HCT116 (cell line): ENCODE results near the gene GABBR2. TPM values are rescaled to one million over a fixed set of nuclear protein-coding genes. Genes with fewer than 3 reads are reported as not detected.

Experiments
- ATAC-seq: fragments of 200-7000 bp; cut with Tn5 transposase; 2 replicates; pipeline ENCODE4 v1.9.1; 2020; ENCODE audit warnings: mild to moderate bottlenecking, moderate library complexity
- BruUV-seq: library from RNA; stranded (reverse); fragments of 400-500 nt; replicated peaks from 2 replicates; lab custom pipeline; 2021; lab: Mats Ljungman, UMichigan
- CTCF ChIA-PET: fragments of 300-600 bp; sonication (Branson Sonifier 250); formaldehyde crosslinking; loops from one replicate; lab custom pipeline; 2021; ENCODE audit warnings: antibody characterized with exemption; lab: Charles Lee
- POLR2A ChIA-PET: fragments of 300-600, 350-600 bp; sonication (Branson Sonifier 250); formaldehyde crosslinking; loops from one replicate; lab custom pipeline; 2021; ENCODE audit warnings: antibody characterized with exemption; lab: Charles Lee
- RAD21 ChIA-PET, 2 experiments: fragments of 300-600 bp; sonication (Branson Sonifier 250); formaldehyde crosslinking; loops; one replicate each; lab custom pipeline; 2023; ENCODE audit warnings: low total read pairs in 2 of 2; ENCODE audit not compliant: uncharacterized antibody in 2 of 2, unreplicated experiment in 2 of 2, low non-redundant PET in 1 of 2; lab: Charles Lee
- DNase-seq: peaks from one replicate; pipeline ENCODE4 v3.0.0-alpha.2; 2010; ENCODE audit warnings: low read depth, low spot score
- H2AFZ ChIP-seq: fragments of 200-600 bp; shearing (Covaris generic), sonication (generic); 2 replicates; pipeline ENCODE4 v1.6.1; 2017; ENCODE audit warnings: low read depth, mixed run types, mixed read lengths, antibody characterized with exemption, low read length; ENCODE audit not compliant: poor library complexity, severe bottlenecking
- H3K27ac ChIP-seq: 2 replicates; pipeline ENCODE4 v1.5.1; 2012; ENCODE audit warnings: low read depth, low read length
- H3K27me3 ChIP-seq: fragments of 200-600 bp; sonication (generic); 2 replicates; pipeline ENCODE4 v1.6.1; 2016; ENCODE audit warnings: mixed run types, low read length, mixed read lengths; ENCODE audit not compliant: insufficient read depth
- H3K36me3 ChIP-seq, 2 experiments: fragments of 200-500 bp in 1 of 2; fragments of 200-600 bp in 1 of 2; sonication (Bioruptor generic) in 1 of 2; sonication (generic) in 1 of 2; 2 replicates each; pipeline versions ENCODE4 v1.5.1 to v1.6.1; 2014 to 2016; ENCODE audit warnings: low read length in 2 of 2, inconsistent platforms in 1 of 2, mixed read lengths in 1 of 2, mixed run types in 1 of 2; ENCODE audit not compliant: insufficient read depth in 2 of 2, control insufficient read depth in 1 of 2
- H3K4me1 ChIP-seq, 2 experiments: fragments of 200-600 bp in 1 of 2; sonication (generic) in 1 of 2; 2 replicates each; pipeline versions ENCODE4 v1.5.1 to v1.6.1; 2012 to 2017; ENCODE audit warnings: low read length in 2 of 2, inconsistent platforms in 1 of 2, mild to moderate bottlenecking in 1 of 2, mixed read lengths in 1 of 2, mixed run types in 1 of 2, moderate library complexity in 1 of 2; ENCODE audit not compliant: insufficient read depth in 2 of 2, control insufficient read depth in 1 of 2
- H3K4me2 ChIP-seq: fragments of 200-600 bp; sonication (generic); 2 replicates; pipeline ENCODE4 v1.6.1; 2017; ENCODE audit warnings: mixed run types, low read length, mixed read lengths
- H3K4me3 ChIP-seq, 2 experiments: fragments of 200-600 bp in 1 of 2; sonication (generic) in 1 of 2; replicated peaks in 1 of 2; 2 replicates each; pipeline ENCODE4 v1.5.1; 2011 to 2016; ENCODE audit warnings: low read length in 2 of 2, control low read depth in 1 of 2, low read depth in 1 of 2, mild to moderate bottlenecking in 1 of 2, mixed read lengths in 1 of 2, mixed run types in 1 of 2
- H3K79me2 ChIP-seq: fragments of 200-600 bp; sonication (generic); 2 replicates; pipeline ENCODE4 v1.6.1; 2017; ENCODE audit warnings: mild to moderate bottlenecking, mixed run types, low read length, moderate library complexity, mixed read lengths; ENCODE audit not compliant: insufficient read depth
- H3K9ac ChIP-seq: fragments of 200-600 bp; sonication (generic); 2 replicates; pipeline ENCODE4 v1.6.1; 2016; ENCODE audit warnings: low read length, mixed read lengths
- H3K9me2 ChIP-seq: fragments of 200-600 bp; sonication (generic), shearing (Covaris generic); 2 replicates; pipeline ENCODE4 v1.6.1; 2017; ENCODE audit warnings: mixed run types, mild to moderate bottlenecking, moderate library complexity; ENCODE audit not compliant: insufficient read depth
- H3K9me3 ChIP-seq, 2 experiments: fragments of 200-500 bp in 1 of 2; fragments of 200-600 bp in 1 of 2; sonication (Bioruptor generic) in 1 of 2; sonication (generic) in 1 of 2; 2 replicates each; pipeline ENCODE4 v1.6.1; 2014 to 2017; ENCODE audit warnings: low read length in 2 of 2, mixed read lengths in 2 of 2, inconsistent platforms in 1 of 2, low read depth in 1 of 2, mild to moderate bottlenecking in 1 of 2, mixed run types in 1 of 2, moderate library complexity in 1 of 2; ENCODE audit not compliant: control insufficient read depth in 1 of 2, insufficient read depth in 1 of 2
- H4K20me1 ChIP-seq: fragments of 200-600 bp; sonication (generic), shearing (Covaris generic); 2 replicates; pipeline ENCODE4 v1.6.1; 2017; ENCODE audit warnings: mixed run types, mild to moderate bottlenecking, moderate library complexity; ENCODE audit not compliant: insufficient read depth
- CBX3 ChIP-seq: IDR thresholded peaks from 2 replicates; pipeline ENCODE4 v1.6.1; 2012; ENCODE audit warnings: low read depth
- CEBPB ChIP-seq: IDR thresholded peaks from 2 replicates; pipeline ENCODE4 v1.6.1; 2012; ENCODE audit warnings: low read depth
- EGR1 ChIP-seq: IDR thresholded peaks from 2 replicates; pipeline ENCODE4 v1.6.1; 2012; ENCODE audit warnings: low read depth
- ELF1 ChIP-seq: IDR thresholded peaks from 2 replicates; pipeline ENCODE4 v1.6.1; 2012; ENCODE audit warnings: low read depth, borderline replicate concordance
- EZH2 ChIP-seq: fragments of 200-600 bp; sonication (generic); IDR thresholded peaks from 2 replicates; pipeline ENCODE4 v1.6.1; 2017; ENCODE audit warnings: antibody characterized with exemption, mixed run types
- EZH2phosphoT487 ChIP-seq: fragments of 200-600 bp; IDR thresholded peaks from 2 replicates; pipeline ENCODE4 v1.6.1; 2018; ENCODE audit warnings: antibody characterized with exemption, borderline replicate concordance
- FOSL1 ChIP-seq: IDR thresholded peaks from 2 replicates; pipeline ENCODE4 v1.6.1; 2012; ENCODE audit warnings: low read depth
- JUND ChIP-seq: IDR thresholded peaks from 2 replicates; pipeline ENCODE4 v1.6.1; 2012
- POLR2AphosphoS5 ChIP-seq: IDR thresholded peaks from 2 replicates; pipeline ENCODE4 v1.6.1; 2011; ENCODE audit warnings: mild to moderate bottlenecking, low read depth, low read length, moderate library complexity
- RAD21 ChIP-seq: IDR thresholded peaks from 2 replicates; pipeline ENCODE4 v1.6.1; 2012; ENCODE audit warnings: low read depth, mild to moderate bottlenecking
- SP1 ChIP-seq: IDR thresholded peaks from 2 replicates; pipeline ENCODE4 v1.6.1; 2012; ENCODE audit warnings: low read depth
- SRF ChIP-seq: IDR thresholded peaks from 2 replicates; pipeline ENCODE4 v1.6.1; 2012; ENCODE audit warnings: low read depth
- TCF7L2 ChIP-seq: IDR thresholded peaks from 2 replicates; pipeline ENCODE4 v1.7.0; 2011; ENCODE audit warnings: borderline replicate concordance, inconsistent platforms; ENCODE audit not compliant: insufficient read depth, insufficient read length; ENCODE audit errors: extremely low read depth
- YY1 ChIP-seq: IDR thresholded peaks from 2 replicates; pipeline ENCODE4 v1.6.1; 2011; ENCODE audit warnings: low read length, low read depth, moderate library complexity, mild to moderate bottlenecking; ENCODE audit not compliant: insufficient replicate concordance; ENCODE audit errors: extremely low read depth
- ZNF274 ChIP-seq: fragments of 200-500 bp; sonication (Bioruptor generic); IDR thresholded peaks from 2 replicates; pipeline ENCODE4 v1.6.1; 2014; ENCODE audit warnings: mild to moderate bottlenecking, low read depth, low read length, inconsistent platforms
- intact Hi-C: fragments of 100-400 bp; cut with micrococcal nuclease; formaldehyde crosslinking; loops from 2 replicates; pipeline ENCODE4 v1.10.0; 2022
- total RNA-seq: library from RNA; stranded (reverse); gene quantifications from one replicate; pipeline ENCODE4 v1.2.1, GENCODE V29; 2021; ENCODE audit not compliant: unreplicated experiment
- TF ChIP-seq, protein P1 (sequence below): IDR thresholded peaks from 2 replicates; pipeline ENCODE4 v1.6.1; 2012
- TF ChIP-seq, protein P2 (sequence below): IDR thresholded peaks from 2 replicates; pipeline ENCODE4 v1.6.1; 2011; ENCODE audit warnings: mild to moderate bottlenecking, low read length, moderate library complexity; ENCODE audit not compliant: insufficient replicate concordance; ENCODE audit errors: extremely low read depth
- TF ChIP-seq, protein P3 (sequence below), 3 experiments: fragments of 200-600 bp in 1 of 3; sonication (generic) in 1 of 3; IDR thresholded peaks in 2 of 3; conservative IDR thresholded peaks in 1 of 3; 2 replicates each; pipeline ENCODE4 v1.5.1; 2012 to 2017; ENCODE audit warnings: low read depth in 2 of 3, low read length in 2 of 3, antibody characterized with exemption in 1 of 3, borderline replicate concordance in 1 of 3, control low read depth in 1 of 3, mild to moderate bottlenecking in 1 of 3, mixed read lengths in 1 of 3, mixed run types in 1 of 3, moderate library complexity in 1 of 3; ENCODE audit not compliant: insufficient read depth in 1 of 3

GABBR2 gene
- total RNA-seq, 1 experiment from 2014 or later, result 0.15 TPM

DNA sequence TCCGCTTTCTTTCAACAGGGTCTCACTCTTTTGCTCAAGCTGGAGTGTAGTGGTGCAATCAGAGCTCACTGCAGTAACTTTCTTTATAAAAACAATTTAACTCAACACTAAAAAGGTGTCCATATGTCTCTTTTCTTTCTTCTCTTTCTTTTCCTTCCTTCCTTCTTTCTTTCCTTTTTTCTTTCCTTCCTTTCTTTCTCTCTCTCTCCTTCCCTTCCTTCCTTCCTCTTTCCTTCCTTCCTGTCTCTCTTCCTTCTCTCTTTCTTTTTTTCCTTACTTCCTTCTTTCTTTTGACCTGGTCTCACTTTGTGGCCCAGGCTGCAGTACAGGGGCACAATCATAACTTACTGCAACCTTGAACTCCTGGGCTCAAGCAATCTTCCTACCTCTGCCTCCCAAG, 427.5 kb downstream of the GABBR2 start:
- Histone ChIP-seq H3K27me3 (0 out of 2 replicates have a peak, but pooled peaks cover 2% of the 10 kb centered on the region), H3K4me3 (no peak overlapping the region), H3K9me2 (no peaks in the 10 kb centered on the region), H3K36me3 (no peaks in the 10 kb centered on the region), H3K27ac (no peak overlapping the region), H3K9me3 (no peaks in the 10 kb centered on the region), H4K20me1 (no peaks in the 10 kb centered on the region), H2AFZ (no peak overlapping the region), H3K4me2 (no peak overlapping the region), H3K9ac (no peak overlapping the region), H3K79me2 (no peaks in the 10 kb centered on the region), H3K4me1 (peaks cover 0 to 10% of the 10 kb centered on the region in 2 experiments; a peak in 2 of 4 replicates)
- intact Hi-C loops, result no loop called here
- ATAC-seq (no peak), DNase-seq (no peak)
- TF ChIP-seq ELF1, result no peak
- TF ChIP-seq TCF7L2, result no peak
- TF ChIP-seq FOSL1, result no peak
- TF ChIP-seq, protein P1, sequence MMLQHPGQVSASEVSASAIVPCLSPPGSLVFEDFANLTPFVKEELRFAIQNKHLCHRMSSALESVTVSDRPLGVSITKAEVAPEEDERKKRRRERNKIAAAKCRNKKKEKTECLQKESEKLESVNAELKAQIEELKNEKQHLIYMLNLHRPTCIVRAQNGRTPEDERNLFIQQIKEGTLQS, result no peak
- TF ChIP-seq SRF, result no peak
- TF ChIP-seq CBX3, result no peak
- TF ChIP-seq CEBPB, result no peak
- no peak for TF ChIP-seq EZH2
- TF ChIP-seq YY1, result no peak
- no peak for TF ChIP-seq SP1
- no peak for TF ChIP-seq ZNF274
- no peak for TF ChIP-seq POLR2AphosphoS5
- TF ChIP-seq, protein P2, sequence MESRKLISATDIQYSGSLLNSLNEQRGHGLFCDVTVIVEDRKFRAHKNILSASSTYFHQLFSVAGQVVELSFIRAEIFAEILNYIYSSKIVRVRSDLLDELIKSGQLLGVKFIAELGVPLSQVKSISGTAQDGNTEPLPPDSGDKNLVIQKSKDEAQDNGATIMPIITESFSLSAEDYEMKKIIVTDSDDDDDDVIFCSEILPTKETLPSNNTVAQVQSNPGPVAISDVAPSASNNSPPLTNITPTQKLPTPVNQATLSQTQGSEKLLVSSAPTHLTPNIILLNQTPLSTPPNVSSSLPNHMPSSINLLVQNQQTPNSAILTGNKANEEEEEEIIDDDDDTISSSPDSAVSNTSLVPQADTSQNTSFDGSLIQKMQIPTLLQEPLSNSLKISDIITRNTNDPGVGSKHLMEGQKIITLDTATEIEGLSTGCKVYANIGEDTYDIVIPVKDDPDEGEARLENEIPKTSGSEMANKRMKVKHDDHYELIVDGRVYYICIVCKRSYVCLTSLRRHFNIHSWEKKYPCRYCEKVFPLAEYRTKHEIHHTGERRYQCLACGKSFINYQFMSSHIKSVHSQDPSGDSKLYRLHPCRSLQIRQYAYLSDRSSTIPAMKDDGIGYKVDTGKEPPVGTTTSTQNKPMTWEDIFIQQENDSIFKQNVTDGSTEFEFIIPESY, result no peak
- no peak for TF ChIP-seq EGR1
- TF ChIP-seq EZH2phosphoT487, result no peak
- TF ChIP-seq JUND, result no peak
- TF ChIP-seq, protein P3, sequence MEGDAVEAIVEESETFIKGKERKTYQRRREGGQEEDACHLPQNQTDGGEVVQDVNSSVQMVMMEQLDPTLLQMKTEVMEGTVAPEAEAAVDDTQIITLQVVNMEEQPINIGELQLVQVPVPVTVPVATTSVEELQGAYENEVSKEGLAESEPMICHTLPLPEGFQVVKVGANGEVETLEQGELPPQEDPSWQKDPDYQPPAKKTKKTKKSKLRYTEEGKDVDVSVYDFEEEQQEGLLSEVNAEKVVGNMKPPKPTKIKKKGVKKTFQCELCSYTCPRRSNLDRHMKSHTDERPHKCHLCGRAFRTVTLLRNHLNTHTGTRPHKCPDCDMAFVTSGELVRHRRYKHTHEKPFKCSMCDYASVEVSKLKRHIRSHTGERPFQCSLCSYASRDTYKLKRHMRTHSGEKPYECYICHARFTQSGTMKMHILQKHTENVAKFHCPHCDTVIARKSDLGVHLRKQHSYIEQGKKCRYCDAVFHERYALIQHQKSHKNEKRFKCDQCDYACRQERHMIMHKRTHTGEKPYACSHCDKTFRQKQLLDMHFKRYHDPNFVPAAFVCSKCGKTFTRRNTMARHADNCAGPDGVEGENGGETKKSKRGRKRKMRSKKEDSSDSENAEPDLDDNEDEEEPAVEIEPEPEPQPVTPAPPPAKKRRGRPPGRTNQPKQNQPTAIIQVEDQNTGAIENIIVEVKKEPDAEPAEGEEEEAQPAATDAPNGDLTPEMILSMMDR (IDR thresholded peaks at IDR 0.05 in 2 of 3, conservative IDR thresholded peaks at IDR 0.05 in 1 of 3; ENCODE audit: borderline replicate concordance in 1 of 3, insufficient read depth in 1 of 3, low read depth in 2 of 3, low read length in 2 of 3), result no peak
- TF ChIP-seq RAD21, result no peak
- ChIA-PET RAD21 (no interaction called here), POLR2A (no interaction called here), CTCF (no interaction called here)
- BruUV-seq, result no TSS peak
